ENCODE results near the gene DYNLT2.

DNA sequence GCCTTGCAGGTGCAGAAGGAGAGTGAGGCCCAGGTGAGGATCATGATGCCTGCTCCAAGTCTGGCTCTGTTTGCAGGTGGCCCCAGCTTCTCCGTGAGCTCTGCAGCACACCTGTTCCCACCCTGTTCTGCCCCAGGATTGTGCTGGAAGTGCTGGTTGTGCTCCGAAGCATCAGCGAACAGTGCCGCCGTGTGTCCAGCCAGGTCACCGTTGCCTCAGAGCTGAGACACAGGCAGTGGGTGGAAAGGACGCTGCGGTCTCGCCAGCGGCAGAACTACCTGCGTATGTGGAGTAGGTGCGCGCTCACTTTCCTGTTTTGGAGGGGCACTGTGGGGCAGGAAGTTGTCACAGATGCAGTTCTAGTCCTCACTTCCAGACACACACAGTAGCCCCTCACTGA, 25.0 kb upstream of the DYNLT2 start:
- TF ChIP-seq EZH2 (IDR thresholded peaks at IDR 0.05; ENCODE audit: insufficient read depth, poor library complexity, severe bottlenecking) (no peak), EZH2phosphoT487 (IDR thresholded peaks at IDR 0.05; ENCODE audit: insufficient read depth, low read depth) (no peak)

Data from GM23248 (cell line).